ENCODE data around the gene MAPKBP1. TPM values are rescaled to one million over a fixed set of nuclear protein-coding genes. Genes with fewer than 3 reads are reported as not detected.

The MAPKBP1 gene
- total RNA-seq, 1 donor from 2014 or later = 36.6 TPM

- TF ChIP-seq CTCF (conservative IDR thresholded peaks at IDR 0.05) = no peak
- Mint-ChIP-seq H3K27me3 (ENCODE audit: low read depth) (no peaks in the 10 kb centered on the region), H3K4me1 (peaks cover 4% of the 10 kb centered on the region), H3K4me3 (no peak overlapping the region), H3K9me3 (no peaks in the 10 kb centered on the region), H3K36me3 (ENCODE audit: low read depth) (no peaks in the 10 kb centered on the region), H3K27ac (ENCODE audit: unreplicated experiment) (no peak overlapping the region)
- DNase-seq (ENCODE audit: low read depth, low spot score) = no peak
Measured at GRCh38 chr15:41813426-41813825, 39.1 kb downstream of the MAPKBP1 start.

- Mint-ChIP-seq H3K4me1 (peaks cover 4% of the 10 kb centered on the region), H3K36me3 (ENCODE audit: low read depth) (no peaks in the 10 kb centered on the region), H3K4me3 (no peak overlapping the region), H3K27ac (ENCODE audit: unreplicated experiment) (no peak overlapping the region), H3K9me3 (no peaks in the 10 kb centered on the region), H3K27me3 (ENCODE audit: low read depth) (no peaks in the 10 kb centered on the region)
- no peak for TF ChIP-seq CTCF (conservative IDR thresholded peaks at IDR 0.05)
- no peak for DNase-seq (ENCODE audit: low read depth, low spot score)
Measured at GRCh38 chr15:41814534-41814933, 40.2 kb downstream of the MAPKBP1 start.

GRCh38 chr15:41816788-41817187 lies 42.5 kb downstream of the MAPKBP1 start:
- Mint-ChIP-seq H3K27me3 (ENCODE audit: low read depth) (no peaks in the 10 kb centered on the region), H3K9me3 (no peaks in the 10 kb centered on the region), H3K4me3 (no peak overlapping the region), H3K27ac (ENCODE audit: unreplicated experiment) (no peak overlapping the region), H3K36me3 (ENCODE audit: low read depth) (no peaks in the 10 kb centered on the region), H3K4me1 (no peaks in the 10 kb centered on the region)
- no peak for DNase-seq (ENCODE audit: low read depth, low spot score)
- TF ChIP-seq CTCF (conservative IDR thresholded peaks at IDR 0.05) = no peak

GRCh38 chr15:41817327-41817726 lies 43.0 kb downstream of the MAPKBP1 start:
- H3K27me3 Mint-ChIP-seq (ENCODE audit: low read depth) = no peaks in the 10 kb centered on the region
- no peak overlapping the region for H3K4me3 Mint-ChIP-seq
- DNase-seq (ENCODE audit: low read depth, low spot score) = no peak
- no peaks in the 10 kb centered on the region for H3K4me1 Mint-ChIP-seq
- no peaks in the 10 kb centered on the region for H3K36me3 Mint-ChIP-seq (ENCODE audit: low read depth)
- no peak overlapping the region for H3K27ac Mint-ChIP-seq (ENCODE audit: unreplicated experiment)
- no peaks in the 10 kb centered on the region for H3K9me3 Mint-ChIP-seq
- TF ChIP-seq CTCF (conservative IDR thresholded peaks at IDR 0.05) = no peak

GRCh38 chr15:41817781-41818180 lies 43.5 kb downstream of the MAPKBP1 start:
- H3K27me3 Mint-ChIP-seq (ENCODE audit: low read depth) = no peaks in the 10 kb centered on the region
- no peaks in the 10 kb centered on the region for H3K36me3 Mint-ChIP-seq (ENCODE audit: low read depth)
- H3K27ac Mint-ChIP-seq (ENCODE audit: unreplicated experiment) = no peak overlapping the region
- H3K9me3 Mint-ChIP-seq = no peaks in the 10 kb centered on the region
- no peaks in the 10 kb centered on the region for H3K4me1 Mint-ChIP-seq
- no peak overlapping the region for H3K4me3 Mint-ChIP-seq
- TF ChIP-seq CTCF (conservative IDR thresholded peaks at IDR 0.05) = no peak
- no peak for DNase-seq (ENCODE audit: low read depth, low spot score)

All from neural crest cell (in vitro differentiated cells).